GM23338 (cell line): ENCODE data around the gene NDN.
"Not testable (repeated sequence)": the region's sequence is repeated elsewhere in the genome, so short reads cannot be mapped to it uniquely, and the experiment has no call there.

Experiments
- CREB1 ChIP-seq: fragments of 250-450 bp; sonication (Bioruptor Pico); IDR thresholded peaks from 2 replicates; pipeline ENCODE4 v1.5.0; 2020; ENCODE audit warnings: low read depth, mild to moderate bottlenecking, moderate library complexity
- CTCF ChIP-seq, 2 experiments: fragments of 200-600 bp in 1 of 2; sonication (generic) in 1 of 2; conservative IDR thresholded peaks; 2 replicates each; pipeline versions ENCODE4 v1.5.1 to v1.6.1; 2016 to 2017; ENCODE audit warnings: antibody characterized with exemption in 2 of 2, low read depth in 2 of 2, mild to moderate bottlenecking in 2 of 2, moderate library complexity in 1 of 2
- ETS1 ChIP-seq: IDR thresholded peaks from 2 replicates; pipeline ENCODE4 v1.6.1; 2016; ENCODE audit warnings: antibody characterized with exemption
- EZH2 ChIP-seq: fragments of 200-600 bp; sonication (generic); IDR thresholded peaks from one replicate; pipeline ENCODE4 v1.8.0; 2017; ENCODE audit warnings: antibody characterized with exemption, mild to moderate bottlenecking, low read depth; ENCODE audit not compliant: unreplicated experiment
- EZH2phosphoT487 ChIP-seq: fragments of 200-600 bp; sonication (generic); IDR thresholded peaks from one replicate; pipeline ENCODE4 v1.8.1; 2018; ENCODE audit warnings: antibody characterized with exemption; ENCODE audit not compliant: unreplicated experiment
- JUNB ChIP-seq: IDR thresholded peaks from one replicate; pipeline ENCODE4 v1.6.1; 2016; ENCODE audit warnings: antibody characterized with exemption; ENCODE audit not compliant: unreplicated experiment
- NANOG ChIP-seq: IDR thresholded peaks from 2 replicates; pipeline ENCODE4 v1.6.1; 2016; ENCODE audit warnings: antibody characterized with exemption, borderline replicate concordance
- POLR2AphosphoS5 ChIP-seq: IDR thresholded peaks from 2 replicates; pipeline ENCODE4 v1.6.1; 2016; ENCODE audit warnings: antibody characterized with exemption, low read depth
- REST ChIP-seq: IDR thresholded peaks from one replicate; pipeline ENCODE4 v1.6.1; 2018; ENCODE audit warnings: antibody characterized with exemption; ENCODE audit not compliant: unreplicated experiment
- STAT1 ChIP-seq: IDR thresholded peaks from one replicate; pipeline ENCODE4 v1.6.1; 2016; ENCODE audit warnings: antibody characterized with exemption; ENCODE audit not compliant: unreplicated experiment

- not testable (repeated sequence) for TF ChIP-seq CTCF (conservative IDR thresholded peaks at IDR 0.05; ENCODE audit: low read depth in 2 of 2); STAT1; EZH2; POLR2AphosphoS5; EZH2phosphoT487; CREB1 (CRISPR knock-in tag); NANOG; REST; ETS1; JUNB
Observed at GRCh38 chr15:23713874-23714656, 27.0 kb upstream of the NDN start.
